HK-2 (cell line): ENCODE data around the gene DRC3.

Experiments used
- DNase-seq: peaks from one replicate; pipeline ENCODE4 v3.0.0-alpha.2; 2018; ENCODE audit not compliant: unreplicated experiment

The DRC3 gene

DNA sequence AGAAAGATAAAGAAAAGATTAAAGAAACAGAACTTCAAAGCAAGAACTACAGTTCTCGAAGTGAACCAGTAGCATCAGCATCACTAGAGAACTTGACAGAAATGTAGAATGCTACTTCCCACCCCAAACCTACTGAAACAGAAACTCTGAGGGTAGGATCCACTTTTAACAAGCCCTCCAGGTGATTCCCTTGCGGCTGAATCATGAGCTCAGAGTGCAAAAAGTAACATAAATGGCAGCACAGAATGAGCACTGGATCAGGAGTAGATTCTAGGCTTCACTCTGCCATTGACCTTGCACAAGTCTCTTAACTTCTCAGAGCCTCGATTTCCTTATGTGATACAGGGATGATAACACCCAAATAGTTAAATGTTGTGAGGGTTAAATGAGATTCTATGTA is 6.3 kb upstream of the DRC3 start:
- DNase-seq: no peak

DNA sequence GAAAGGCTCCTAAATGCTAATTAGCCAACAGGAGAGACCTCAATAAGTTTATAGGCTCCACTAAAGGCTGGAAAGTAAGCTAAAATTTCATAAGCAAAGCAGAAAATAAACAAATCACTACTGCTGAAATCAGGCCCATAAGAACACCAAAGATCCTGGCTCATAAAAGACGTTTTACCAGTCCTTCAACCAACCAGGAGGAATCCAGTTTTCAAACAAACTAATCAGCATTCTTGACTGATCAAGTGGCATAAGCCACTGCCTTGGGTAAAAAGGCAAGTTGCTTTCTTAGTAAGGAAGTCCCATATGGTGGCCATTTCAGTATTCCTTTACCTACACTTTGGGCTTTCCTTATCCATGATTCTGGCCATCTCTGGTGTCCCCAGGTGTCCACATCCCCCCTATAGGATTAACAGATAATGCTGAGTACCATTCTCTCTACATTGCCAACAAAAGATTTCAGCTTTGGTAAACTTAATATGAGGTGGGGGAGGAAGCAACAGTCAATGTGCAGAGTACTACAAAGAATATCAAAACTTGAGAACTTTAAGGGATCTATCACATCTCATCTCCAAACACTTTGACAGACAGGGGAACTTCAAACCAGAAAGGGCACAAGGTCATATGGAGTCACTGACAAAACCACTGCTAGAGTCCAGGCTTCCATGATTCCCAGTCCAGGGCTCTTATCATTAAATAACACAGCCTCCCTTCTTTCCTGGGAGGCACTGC is 1.8 kb upstream of the DRC3 start:
- DNase-seq: no peak

DNA sequence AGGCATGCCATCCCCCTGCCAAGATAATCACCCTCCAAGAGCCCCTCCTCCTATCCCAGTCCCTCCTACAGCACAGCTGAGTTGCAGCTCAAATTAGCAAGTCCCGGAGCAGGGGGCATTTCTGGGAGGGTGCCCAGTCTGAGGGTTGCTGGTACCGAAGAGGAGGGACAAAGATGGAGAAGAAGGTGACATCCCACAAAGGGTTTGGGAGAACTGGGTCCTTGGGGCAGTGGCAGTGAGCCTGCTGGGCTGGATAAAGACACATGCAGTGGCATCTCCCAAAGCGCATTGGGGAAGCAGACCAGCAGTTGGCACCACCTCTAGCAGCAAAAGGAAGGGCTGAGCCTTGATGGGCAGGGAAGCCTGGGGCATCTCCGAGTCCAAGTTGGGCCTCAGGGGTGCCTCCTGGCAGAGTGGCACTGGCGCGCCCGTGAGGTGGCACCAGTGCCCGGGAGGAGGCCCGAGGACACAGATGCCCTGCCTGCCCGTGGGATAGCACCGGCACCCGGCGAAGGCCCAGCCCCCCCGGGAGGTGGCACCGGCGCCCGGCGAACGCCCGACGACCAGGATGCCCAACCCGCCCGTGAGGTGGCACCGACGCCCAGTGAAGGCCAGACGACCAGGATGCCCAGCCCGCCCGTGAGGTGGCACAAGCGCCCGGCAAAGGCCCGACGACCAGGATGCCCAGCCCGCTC is 1.1 kb upstream of the DRC3 start:
- DNase-seq: no peak

DNA sequence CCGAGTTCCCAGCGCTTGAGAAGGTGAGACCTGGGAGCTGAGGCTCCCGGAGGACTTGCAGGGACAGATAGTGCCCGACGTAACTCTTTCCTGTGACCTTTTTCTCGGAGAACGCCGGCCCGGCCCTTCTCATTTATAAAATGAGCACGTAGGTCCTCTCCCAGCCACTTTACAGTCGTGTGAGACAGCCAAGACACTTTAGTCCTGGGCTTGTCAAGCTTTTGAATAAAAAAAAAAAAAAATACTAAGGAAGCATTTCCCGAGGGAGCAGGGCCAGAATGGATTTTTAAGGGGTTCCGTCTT is 241 bp downstream of the DRC3 start:
- DNase-seq: no peak

DNA sequence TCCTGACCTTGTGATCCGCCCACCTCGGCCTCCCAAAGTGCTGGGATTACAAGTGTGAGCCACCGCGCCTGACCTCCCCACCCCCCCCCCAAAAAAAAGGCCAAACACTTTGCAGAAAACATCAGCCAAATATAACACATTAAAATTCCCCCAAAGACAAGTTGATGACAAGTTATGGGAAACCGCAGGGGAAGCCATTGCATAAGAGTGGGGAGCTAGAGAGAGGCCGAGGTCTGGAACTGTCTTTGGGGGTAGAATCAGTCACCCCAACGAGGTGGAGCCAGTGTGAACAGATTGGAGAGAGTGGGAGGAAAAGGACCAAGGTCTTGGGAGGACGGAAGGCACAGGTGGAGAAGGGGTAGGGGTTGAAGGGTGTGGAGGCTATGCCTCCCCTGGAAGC is 2.8 kb downstream of the DRC3 start:
- DNase-seq: no peak

DNA sequence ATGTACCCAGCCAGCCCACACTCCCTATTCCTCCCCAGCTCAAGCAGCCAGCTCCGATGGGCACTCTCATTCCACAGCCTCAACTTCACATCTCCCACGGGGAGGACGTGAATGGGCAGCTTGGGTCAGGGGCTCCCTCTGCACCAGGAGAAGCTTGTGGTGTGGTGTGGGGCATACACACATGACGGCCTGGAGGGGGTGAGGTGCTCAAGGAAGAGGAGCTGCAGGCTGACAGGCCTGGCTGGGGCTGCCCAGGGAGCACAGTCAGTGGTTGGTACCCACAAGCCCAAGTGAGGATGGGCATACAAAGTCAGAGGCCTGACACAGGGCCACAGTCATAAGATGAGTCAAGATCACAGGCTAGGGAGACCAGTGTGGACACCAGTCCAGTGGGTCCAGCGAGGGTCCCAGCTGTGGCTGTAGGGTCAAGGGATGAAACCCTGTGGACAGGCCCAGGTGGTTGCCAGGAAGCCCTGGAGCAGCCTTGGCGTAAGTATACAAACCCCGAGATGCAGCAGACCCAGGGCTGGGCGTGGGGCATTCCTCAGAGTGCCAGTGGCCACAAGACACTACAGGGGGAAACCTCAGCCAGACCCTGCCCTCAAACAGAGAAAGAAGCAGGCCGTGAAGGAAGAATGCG is 4.4 kb downstream of the DRC3 start:
- no peak for DNase-seq

DNA sequence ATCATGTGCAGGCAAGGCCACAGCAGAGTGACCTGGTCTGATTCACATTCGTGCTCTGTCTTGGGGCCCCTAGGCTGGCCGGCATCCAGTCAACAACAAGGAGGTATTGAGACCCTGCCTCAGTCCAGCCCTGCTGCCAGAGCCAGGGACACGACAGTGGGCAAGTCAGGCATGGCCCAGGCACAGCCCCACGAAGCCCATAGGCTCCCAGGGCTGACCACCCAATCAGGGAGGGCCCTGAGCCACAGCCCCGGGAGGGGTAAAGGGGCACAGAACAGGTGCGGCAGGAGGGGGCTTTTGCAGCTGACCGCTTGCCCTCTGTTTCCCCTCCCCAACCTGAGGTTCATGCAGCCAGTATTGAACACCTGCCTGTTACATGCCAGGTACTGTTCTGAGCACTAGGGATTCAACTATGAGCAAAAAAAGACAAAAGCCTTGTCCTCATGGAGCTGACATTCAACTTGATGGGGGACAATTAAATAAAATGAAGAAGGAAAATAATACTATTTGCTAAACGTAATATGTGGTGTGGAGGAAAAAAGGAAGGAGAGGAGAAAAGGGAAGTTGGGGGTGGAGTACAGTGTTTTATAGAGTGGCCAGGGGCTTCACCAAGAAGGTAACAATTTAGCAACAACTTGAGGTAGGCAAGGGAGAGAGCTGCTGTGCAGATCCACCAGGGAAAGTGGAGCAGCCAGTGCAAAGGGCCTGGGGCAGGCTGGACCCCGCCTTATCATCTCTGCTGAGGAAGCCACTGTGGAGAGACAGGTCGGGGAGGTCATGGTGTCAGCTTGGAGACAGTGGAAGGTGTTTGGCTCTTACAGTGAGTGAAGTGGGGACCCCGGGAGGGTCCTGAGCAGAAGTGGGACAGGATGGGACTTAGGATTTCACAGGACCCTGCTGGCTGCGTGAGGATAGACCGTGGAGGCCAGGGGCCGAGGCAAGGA is 6.1 kb downstream of the DRC3 start:
- no peak for DNase-seq

DNA sequence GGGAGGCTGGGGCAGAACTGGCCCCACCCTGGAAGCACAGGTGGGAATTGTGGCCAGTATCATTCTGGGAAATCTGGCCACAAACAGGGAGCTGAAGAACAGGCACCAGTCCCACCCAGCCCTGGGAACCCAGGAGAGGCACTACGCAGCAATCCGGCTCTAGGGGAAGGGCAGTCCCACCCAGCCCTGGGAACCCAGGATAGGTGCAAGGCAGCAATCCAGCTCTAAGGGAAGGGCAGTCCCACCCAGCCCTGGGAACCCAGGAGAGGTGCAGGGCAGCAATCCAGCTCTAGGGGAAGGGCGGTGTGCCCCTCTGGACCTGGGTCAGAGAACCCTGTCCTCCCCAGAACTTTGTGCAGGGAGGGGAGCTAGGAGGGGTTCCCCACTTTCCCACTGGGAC is 7.1 kb downstream of the DRC3 start:
- no peak for DNase-seq

DNA sequence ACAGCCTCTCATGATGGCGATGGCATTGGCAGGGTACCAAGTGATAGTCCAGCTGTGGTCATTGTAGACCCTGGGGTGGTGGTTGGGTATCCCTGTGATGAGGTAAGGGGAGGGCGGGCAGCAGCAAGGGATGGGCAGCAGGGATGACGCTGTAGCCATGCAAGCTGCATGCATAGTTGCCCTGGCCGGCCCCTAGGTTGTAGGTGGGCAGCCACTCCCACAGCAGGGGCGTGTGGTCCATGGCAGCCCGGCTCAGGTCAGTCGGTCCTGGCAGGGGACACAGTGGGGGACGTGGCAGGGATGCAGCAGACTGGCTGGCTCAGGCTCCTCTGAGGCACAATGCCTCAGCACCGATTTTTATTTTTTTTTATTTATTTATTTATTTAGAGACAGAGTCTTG is 8.7 kb downstream of the DRC3 start:
- no peak for DNase-seq

DNA sequence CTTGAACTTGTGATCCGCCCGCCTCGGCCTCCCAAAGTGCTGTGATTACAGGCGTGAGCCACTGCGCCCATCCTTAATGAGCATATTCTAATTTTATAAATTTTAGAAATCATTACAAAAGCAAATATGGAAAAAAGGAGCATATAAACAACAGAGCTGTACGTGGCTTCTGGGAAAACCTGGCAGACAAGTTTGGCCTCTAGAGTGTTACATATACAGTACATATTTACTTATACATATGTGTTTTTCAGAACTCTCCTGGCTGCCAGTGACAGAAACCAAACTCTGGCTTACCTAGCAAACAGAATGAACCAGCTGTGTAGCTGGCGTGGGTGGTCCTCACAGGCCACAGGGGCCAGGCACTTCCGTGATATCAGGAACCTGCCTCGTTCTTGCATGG is 10.1 kb downstream of the DRC3 start:
- no peak for DNase-seq

DNA sequence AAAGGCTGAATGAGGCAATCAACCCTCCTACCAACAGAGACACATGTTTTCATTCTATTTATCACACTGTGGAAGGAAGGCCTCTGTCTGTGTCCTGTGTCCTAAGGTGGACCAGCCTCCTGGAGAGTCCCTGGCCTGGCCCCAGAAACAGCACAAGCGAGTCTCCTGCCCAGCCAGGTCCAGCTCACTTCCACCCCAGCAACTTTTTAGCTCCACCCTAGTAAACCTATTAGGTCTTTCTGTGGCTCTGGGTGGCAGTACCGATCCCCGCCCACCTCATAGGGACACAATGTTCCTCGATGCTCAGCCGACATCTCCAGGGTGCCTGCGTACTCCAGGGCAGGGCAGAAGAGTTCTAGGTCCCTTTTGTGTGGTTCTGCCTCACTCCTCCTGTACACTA is 10.7 kb downstream of the DRC3 start:
- no peak for DNase-seq

DNA sequence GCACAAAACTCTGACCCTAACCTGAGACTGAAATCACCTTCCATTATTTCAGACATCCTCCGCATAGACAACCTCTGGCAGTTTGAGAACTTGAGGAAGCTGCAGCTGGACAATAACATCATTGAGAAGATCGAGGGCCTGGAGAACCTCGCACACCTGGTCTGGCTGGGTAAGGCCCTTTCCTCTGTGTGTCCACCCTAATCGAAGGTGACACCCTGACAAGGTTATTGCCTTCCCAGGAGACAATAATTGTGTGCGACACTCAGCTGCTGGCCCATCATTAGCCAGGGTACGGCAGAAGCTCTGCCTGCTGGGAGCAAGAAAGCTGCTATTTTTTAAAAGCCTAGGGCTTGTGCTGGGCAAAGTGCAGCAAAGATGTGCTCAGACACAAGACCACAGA is 11.1 kb downstream of the DRC3 start:
- no peak for DNase-seq

DNA sequence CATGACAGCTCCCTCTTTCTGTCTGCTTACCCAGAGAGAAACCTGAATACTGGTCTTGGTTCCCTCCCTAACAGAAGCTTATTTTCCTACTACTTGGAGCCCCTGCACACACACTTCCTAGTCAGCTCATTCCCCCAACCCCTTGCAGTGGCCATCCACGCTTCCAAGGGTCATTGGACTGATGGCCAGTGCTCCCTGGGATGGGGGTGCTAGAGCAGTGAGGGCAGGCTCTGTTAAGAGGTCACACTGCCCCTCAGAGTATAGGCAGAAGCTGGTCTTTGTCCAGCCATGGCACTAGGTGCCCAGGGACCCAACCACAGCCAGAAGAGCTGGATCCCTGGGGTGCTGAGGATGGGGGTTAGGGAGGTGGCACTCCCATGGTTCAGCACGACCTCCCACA is 12.5 kb downstream of the DRC3 start:
- DNase-seq: no peak

DNA sequence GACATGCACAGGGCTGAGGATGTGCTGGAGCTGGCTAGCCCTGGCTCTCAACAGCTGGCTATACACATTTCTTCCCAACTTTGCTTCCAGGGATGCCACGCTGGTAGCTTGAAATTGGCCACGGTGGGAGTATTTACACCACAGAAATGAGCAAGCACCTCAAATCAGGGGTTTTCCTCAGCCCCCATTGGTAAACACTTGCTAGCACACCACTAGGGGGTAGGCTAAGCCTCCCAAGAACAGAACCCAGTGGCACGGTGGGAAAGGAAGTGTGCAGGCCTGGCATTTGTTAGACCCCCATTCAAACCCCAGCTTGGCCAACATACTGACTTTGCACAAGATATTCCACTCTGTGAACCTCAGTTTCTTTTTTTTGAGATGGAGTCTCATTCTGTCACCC is 12.9 kb downstream of the DRC3 start:
- no peak for DNase-seq

DNA sequence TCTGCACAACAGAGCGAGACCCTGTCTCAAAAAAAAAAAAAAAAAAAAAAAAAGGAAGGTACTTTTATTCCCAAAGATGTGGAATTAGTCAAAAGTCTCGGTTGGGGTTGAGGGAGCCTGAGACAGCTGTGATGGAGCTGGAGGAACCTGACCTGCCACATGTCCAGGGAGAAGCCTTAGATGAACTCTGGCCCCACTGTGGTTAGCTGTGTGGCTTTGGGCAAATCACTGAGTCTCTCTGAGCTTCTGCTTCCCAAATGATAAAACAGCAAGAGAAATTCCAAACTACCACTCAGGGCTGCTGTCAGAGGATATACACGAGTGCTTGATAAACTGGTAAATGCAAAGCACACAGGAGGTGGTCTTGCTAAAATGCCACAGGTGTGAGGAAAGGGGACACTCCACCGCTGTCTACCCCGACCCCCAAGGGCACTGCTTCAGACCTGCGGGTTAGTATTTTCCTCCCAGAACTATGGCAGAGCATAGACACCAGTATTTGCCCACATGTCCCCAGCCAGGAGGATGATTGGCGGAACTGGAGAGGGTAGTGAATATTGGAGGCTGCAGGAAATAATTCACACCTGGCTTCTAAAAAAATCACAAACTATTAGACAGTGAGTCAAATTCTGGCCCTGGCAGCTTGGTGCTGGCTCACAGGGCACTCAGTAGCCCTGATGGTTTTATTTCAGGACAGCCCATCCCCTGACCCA is 14.7 kb downstream of the DRC3 start:
- no peak for DNase-seq

DNA sequence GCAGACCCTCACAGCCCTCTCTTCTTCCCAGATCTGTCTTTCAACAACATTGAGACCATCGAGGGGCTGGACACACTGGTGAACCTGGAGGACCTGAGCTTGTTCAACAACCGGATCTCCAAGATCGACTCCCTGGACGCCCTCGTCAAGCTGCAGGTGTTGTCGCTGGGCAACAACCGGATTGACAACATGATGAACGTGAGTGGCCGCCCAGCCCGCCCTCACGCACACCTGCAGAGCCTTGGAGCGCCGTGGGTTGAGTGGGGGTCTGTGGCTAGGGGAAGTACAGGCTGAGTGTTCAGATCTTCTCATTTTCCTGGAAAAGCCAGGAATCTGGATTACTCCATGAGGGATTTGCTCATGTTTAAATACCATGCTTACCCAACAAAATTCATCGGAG is 15.2 kb downstream of the DRC3 start:
- no peak for DNase-seq

DNA sequence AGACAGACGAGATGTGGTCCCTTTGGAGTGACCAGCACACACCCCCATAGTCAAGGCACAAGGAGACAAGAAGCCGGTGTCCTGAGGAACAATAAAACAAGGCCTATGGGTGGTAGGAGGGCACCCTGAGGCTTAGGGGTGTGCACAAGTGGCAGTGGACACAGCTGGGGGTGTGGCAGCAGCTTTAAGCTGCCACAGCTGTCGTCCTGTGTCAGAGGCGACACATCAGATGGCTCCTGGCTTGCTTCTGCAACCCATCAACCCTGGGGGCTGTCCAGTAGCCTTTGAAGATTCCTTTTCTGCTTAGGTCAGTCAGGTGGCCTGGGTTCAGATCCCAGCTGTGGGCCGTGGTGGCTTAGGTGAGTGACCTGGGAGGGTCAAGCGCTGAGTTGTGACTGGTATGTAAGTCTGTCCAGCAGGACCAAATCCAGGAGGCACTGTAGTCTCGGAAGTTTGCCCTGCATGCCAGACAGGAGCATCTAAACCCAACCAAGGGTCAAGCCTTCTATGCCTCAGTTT is 15.8 kb downstream of the DRC3 start:
- no peak for DNase-seq

DNA sequence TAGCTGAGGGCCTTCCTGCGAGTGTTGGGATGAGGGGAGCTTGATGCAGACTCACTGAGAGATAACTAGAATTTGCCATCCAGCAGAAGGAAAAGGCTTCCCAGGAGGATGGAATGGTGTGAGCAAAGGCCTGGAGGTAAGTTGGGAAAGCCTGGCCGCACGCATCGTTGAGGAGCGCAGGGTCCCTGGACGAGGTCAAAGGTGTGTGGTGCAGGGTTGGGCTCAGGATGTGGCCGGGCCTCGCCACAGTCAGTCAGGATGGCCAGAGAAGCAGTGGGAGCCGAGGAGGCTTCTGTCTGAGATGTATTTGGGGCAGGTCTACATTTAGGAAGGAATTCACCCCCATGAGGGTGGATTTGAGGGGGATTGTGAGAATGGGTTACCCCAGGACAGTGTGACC is 16.4 kb downstream of the DRC3 start:
- DNase-seq: no peak

DNA sequence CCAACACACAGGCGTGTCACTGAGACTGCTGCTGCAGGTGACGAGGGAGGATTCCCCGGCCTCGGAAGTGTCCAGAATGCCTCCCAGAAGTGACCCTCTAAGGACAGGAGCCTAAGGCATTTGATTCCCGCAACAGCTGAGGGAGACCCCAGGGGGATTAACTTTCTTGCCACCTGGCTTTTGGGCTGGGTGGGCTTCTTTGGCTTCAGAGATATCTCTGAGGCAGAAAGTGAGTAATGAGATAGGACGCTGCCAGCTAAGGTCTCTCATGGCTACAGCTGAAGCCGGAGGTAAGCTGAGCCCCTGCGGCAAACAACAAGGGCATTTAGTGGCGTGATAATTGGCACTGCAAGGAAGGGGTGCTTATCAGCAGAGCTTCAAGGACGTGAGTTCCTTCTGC is 17.0 kb downstream of the DRC3 start:
- DNase-seq: no peak

DNA sequence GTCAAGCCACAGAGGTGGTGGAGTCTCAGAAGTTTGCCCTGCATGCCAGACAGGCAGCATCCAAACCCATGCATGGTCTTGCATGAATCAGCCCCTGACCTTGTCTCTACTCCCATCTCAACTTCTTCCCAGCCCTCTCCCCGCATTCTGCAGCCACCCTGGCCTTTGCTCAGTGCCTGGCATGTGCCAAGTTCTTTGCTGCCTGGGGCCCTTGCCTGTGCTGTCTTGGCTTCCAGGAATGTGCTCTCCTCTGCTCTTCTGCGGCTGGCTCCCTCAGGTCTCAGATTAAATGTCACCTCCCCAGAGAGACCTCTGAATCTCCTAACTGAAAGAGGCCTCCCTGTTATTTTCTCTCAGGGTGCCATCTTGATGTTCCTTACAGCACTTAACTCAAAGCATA is 17.6 kb downstream of the DRC3 start:
- DNase-seq: no peak

DNA sequence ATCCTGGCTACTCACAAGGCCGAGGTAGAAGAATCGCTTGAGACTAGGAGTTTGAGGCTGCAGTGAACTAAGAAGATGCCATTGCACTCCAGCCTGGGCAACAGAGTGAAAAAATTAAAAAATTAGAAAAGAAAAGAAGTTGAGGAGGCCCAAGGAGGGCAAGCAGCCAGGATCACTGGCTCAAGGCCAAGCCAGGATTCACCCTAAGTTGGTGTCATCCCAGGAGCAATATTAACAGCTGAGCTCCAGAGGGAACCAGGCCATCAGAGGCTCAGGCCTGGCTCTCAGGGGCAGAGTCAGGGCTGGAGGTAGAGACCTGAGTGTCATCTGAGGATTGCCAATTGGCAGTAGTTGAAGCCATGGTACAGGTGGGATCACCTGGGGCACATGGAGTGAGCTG is 20.7 kb downstream of the DRC3 start:
- no peak for DNase-seq

DNA sequence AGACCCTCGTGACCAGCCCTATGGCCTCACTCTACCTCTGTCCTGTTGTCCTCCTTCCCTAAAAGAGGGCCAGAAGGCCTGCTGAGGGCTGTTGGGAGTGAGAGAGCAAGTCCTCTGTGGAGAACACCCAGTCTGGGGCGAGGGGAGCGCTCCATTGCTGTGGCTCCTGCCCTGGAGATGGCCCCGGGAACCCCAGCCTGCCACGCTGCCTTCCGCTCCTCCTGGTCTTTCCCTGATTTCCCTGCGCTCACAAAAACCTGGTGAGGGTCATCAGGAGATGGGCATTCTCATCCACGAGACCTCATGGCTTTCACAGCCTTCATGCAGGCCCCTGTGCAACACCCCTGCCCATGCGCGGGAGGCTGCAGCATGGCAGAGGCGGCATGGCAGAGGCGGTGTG is 21.2 kb downstream of the DRC3 start:
- no peak for DNase-seq
